Measurements from ENCODE around the gene ABI3BP. TPM values are rescaled to one million over a fixed set of nuclear protein-coding genes. Genes with fewer than 3 reads are reported as not detected.

Gene ABI3BP
- polyA plus RNA-seq, 3 donors = not detected

DNA sequence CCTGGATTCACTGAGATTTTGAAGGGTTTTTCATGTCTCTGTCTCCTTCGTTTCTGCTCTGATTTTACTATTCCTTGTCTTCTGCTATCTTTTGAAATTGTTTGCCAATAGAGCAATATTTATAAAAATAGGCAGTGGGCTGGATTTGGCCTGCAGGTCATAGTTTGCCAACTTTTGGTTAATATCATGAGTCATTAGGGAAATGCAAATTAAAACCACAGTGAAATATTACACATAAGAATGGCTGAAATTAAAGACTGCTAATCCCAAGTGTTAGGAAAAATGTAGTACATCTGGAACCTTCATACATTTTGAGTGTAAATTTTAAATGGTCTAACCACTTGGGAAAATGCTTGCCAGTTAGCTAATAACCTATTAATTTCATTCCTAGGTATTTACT, 56.3 kb downstream of the ABI3BP start:
- no peak overlapping the region for H3K4me2 ChIP-seq (replicated peaks; ENCODE audit: extremely low read depth, low read length, poor library complexity, severe bottlenecking)
- DNase-seq = no peak
- H4K20me1 ChIP-seq (ENCODE audit: insufficient read depth, low read length) = no peaks in the 10 kb centered on the region
- Mint-ChIP-seq H3K27ac (no peak overlapping the region), H3K4me1 (no peaks in the 10 kb centered on the region), H3K4me3 (no peak overlapping the region), H3K36me3 (no peaks in the 10 kb centered on the region), H3K27me3 (ENCODE audit: low read depth in 3 of 3) (peaks cover 0 to 3% (median 2%) of the 10 kb centered on the region in 3 donors), H3K9me3 (peaks cover 0 to 10% (median 4%) of the 10 kb centered on the region in 7 donors)
- H3K27ac ChIP-seq (ENCODE audit: low read depth in 1 of 2, low read length in 2 of 2) = no peak overlapping the region
- H3K4me1 ChIP-seq (ENCODE audit: control insufficient read depth in 1 of 2, insufficient read depth in 2 of 2, low read length in 2 of 2) = no peaks in the 10 kb centered on the region
- H3K36me3 ChIP-seq (replicated peaks in 1 of 2; ENCODE audit: control insufficient read depth in 1 of 2, insufficient read depth in 2 of 2, low read length in 2 of 2) = no peaks in the 10 kb centered on the region
- H3K9ac ChIP-seq (ENCODE audit: insufficient read depth, low read length, poor library complexity, severe bottlenecking) = no peak overlapping the region
- H3K79me2 ChIP-seq (ENCODE audit: insufficient read depth, low read length) = no peaks in the 10 kb centered on the region
- H3K27me3 ChIP-seq (ENCODE audit: control insufficient read depth in 2 of 2, insufficient read depth in 2 of 2, low read length in 2 of 2) = no peaks in the 10 kb centered on the region
- intact Hi-C loops (cut with micrococcal nuclease) = no loop called here
- no peak overlapping the region for H3K4me3 ChIP-seq (replicated peaks in 1 of 3; ENCODE audit: low read depth in 2 of 3, low read length in 3 of 3)
- no CpG with 5 or more reads among the region's 1 CpG for WGBS (ENCODE audit: insufficient coverage)
- H2AFZ ChIP-seq (ENCODE audit: insufficient read depth, low read depth, low read length, poor library complexity, severe bottlenecking) = no peak overlapping the region
- no peak for TF ChIP-seq CTCF (IDR thresholded peaks at IDR 0.05)
- no peaks in the 10 kb centered on the region for H3K9me3 ChIP-seq (replicated peaks in 1 of 2; ENCODE audit: control insufficient read depth in 1 of 2, insufficient read depth in 1 of 2, low read length in 2 of 2)

DNA sequence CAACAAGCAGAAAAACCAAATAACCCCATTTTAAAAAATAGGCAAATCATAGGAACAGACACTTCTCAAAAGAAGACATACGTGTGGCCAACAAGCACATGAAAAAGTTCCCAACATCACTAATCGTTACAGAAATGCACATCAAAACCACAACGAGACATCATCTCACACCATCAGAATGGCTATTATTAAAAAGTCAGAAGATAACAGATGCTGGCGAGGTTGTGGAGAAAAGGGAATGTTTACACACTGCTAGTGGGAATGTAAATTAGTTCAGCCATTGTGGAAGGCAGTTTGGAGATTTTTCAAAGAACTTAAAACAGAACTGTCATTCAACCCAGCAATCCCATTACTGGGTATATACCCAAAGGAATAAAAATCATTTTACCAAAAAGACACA, 60.7 kb downstream of the ABI3BP start:
- Histone ChIP-seq H3K27ac (ENCODE audit: low read depth in 1 of 2, low read length in 2 of 2) (no peak overlapping the region), H3K27me3 (ENCODE audit: control insufficient read depth in 2 of 2, insufficient read depth in 2 of 2, low read length in 2 of 2) (no peaks in the 10 kb centered on the region), H3K4me3 (replicated peaks in 1 of 3; ENCODE audit: low read depth in 2 of 3, low read length in 3 of 3) (no peak overlapping the region), H2AFZ (ENCODE audit: insufficient read depth, low read depth, low read length, poor library complexity, severe bottlenecking) (no peak overlapping the region), H3K36me3 (replicated peaks in 1 of 2; ENCODE audit: control insufficient read depth in 1 of 2, insufficient read depth in 2 of 2, low read length in 2 of 2) (no peaks in the 10 kb centered on the region), H3K9ac (ENCODE audit: insufficient read depth, low read length, poor library complexity, severe bottlenecking) (no peak overlapping the region), H3K4me2 (replicated peaks; ENCODE audit: extremely low read depth, low read length, poor library complexity, severe bottlenecking) (no peak overlapping the region), H4K20me1 (ENCODE audit: insufficient read depth, low read length) (no peaks in the 10 kb centered on the region), H3K9me3 (replicated peaks in 1 of 2; ENCODE audit: control insufficient read depth in 1 of 2, insufficient read depth in 1 of 2, low read length in 2 of 2) (no peaks in the 10 kb centered on the region), H3K4me1 (ENCODE audit: control insufficient read depth in 1 of 2, insufficient read depth in 2 of 2, low read length in 2 of 2) (no peaks in the 10 kb centered on the region), H3K79me2 (ENCODE audit: insufficient read depth, low read length) (no peaks in the 10 kb centered on the region)
- H3K27ac Mint-ChIP-seq = no peak overlapping the region
- peaks cover 0 to 10% (median 2%) of the 10 kb centered on the region in 7 donors for H3K9me3 Mint-ChIP-seq
- no peak for DNase-seq
- no CpG with 5 or more reads among the region's 4 CpGs for WGBS (ENCODE audit: insufficient coverage)
- intact Hi-C loops (cut with micrococcal nuclease) = no loop called here
- H3K4me3 Mint-ChIP-seq = no peak overlapping the region
- H3K4me1 Mint-ChIP-seq = no peaks in the 10 kb centered on the region
- TF ChIP-seq CTCF (IDR thresholded peaks at IDR 0.05) = no peak
- H3K27me3 Mint-ChIP-seq (ENCODE audit: low read depth in 3 of 3) = peaks cover 0 to 3% (median 2%) of the 10 kb centered on the region in 3 donors
- no peaks in the 10 kb centered on the region for H3K36me3 Mint-ChIP-seq

Measured in CD14-positive monocyte (primary cell).